ENCODE measurements around the gene PIGU. TPM values are rescaled to one million over a fixed set of nuclear protein-coding genes. Genes with fewer than 3 reads are reported as not detected.
"Not testable (repeated sequence)": the region's sequence is repeated elsewhere in the genome, so short reads cannot be mapped to it uniquely, and the experiment has no call there.

PIGU gene, protein sequence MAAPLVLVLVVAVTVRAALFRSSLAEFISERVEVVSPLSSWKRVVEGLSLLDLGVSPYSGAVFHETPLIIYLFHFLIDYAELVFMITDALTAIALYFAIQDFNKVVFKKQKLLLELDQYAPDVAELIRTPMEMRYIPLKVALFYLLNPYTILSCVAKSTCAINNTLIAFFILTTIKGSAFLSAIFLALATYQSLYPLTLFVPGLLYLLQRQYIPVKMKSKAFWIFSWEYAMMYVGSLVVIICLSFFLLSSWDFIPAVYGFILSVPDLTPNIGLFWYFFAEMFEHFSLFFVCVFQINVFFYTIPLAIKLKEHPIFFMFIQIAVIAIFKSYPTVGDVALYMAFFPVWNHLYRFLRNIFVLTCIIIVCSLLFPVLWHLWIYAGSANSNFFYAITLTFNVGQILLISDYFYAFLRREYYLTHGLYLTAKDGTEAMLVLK
- 12.3 TPM for total RNA-seq

DNA sequence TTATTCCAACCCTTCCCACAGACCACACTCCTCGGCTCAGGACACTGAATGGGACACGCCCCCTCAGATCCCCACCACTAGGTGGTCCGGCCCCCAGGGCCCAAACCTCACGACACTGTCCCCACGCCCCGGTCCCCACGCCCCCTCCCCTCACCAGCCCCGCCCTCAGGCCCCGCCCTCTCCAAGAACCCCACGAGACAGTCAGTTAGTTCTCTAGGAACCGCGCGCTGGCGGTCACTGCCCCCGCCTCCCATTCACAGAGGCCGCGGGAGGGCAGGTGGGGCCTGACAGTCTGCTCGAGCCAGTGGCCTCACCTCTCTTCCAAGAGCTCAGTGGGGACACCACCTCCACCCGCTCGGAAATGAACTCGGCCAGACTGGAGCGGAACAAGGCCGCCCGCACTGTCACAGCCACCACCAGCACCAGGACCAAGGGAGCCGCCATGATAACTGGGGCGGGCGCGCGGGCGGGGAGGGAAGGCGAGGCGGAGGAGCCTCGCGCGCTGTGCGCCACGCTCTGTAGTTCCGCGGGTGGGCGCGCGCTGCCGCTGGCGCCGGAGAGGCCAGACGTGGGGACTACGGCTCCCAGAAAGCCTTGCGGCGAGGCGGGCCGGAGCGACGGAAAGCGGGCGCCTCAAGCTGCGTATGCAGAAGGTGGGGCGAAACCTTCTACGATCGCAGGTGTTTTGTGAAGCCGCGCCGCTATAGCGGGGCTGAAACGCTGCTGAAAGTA lies at the start of gene PIGU:
TSS of gene PIGU (minus strand) at position 451 of the 732 bp plus-strand sequence. CDS start at position 444, 7 bp downstream.
- H3K27me3 ChIP-seq, result no peaks in the 10 kb centered on the region
- H3K27ac ChIP-seq, result peak within 1 kb of the TSS; percentile 79
- DNase-seq (ENCODE audit: extremely low spot score in 2 of 2), result peak in 1 of 2 donors; percentile 90
- H3K4me3 ChIP-seq, result peak within 1 kb of the TSS; percentile 85 to 87
- no peaks in the 10 kb centered on the region for H3K9me3 ChIP-seq
- H3K4me1 ChIP-seq, result peaks cover 21% of the 10 kb centered on the region
- no peaks in the 10 kb centered on the region for H3K36me3 ChIP-seq
- intact Hi-C loops (cut with DNase I), result no loop called here
- TF ChIP-seq POLR2A (IDR thresholded peaks at IDR 0.05) (no peak), POLR2AphosphoS5 (IDR thresholded peaks at IDR 0.05; ENCODE audit: insufficient read depth in 1 of 2, low read depth in 1 of 2) (peak; percentile 80 to 82)
- TF ChIP-seq, protein P1, sequence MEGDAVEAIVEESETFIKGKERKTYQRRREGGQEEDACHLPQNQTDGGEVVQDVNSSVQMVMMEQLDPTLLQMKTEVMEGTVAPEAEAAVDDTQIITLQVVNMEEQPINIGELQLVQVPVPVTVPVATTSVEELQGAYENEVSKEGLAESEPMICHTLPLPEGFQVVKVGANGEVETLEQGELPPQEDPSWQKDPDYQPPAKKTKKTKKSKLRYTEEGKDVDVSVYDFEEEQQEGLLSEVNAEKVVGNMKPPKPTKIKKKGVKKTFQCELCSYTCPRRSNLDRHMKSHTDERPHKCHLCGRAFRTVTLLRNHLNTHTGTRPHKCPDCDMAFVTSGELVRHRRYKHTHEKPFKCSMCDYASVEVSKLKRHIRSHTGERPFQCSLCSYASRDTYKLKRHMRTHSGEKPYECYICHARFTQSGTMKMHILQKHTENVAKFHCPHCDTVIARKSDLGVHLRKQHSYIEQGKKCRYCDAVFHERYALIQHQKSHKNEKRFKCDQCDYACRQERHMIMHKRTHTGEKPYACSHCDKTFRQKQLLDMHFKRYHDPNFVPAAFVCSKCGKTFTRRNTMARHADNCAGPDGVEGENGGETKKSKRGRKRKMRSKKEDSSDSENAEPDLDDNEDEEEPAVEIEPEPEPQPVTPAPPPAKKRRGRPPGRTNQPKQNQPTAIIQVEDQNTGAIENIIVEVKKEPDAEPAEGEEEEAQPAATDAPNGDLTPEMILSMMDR (IDR thresholded peaks at IDR 0.05), result peak in 1 of 3 experiments; percentile 29

DNA sequence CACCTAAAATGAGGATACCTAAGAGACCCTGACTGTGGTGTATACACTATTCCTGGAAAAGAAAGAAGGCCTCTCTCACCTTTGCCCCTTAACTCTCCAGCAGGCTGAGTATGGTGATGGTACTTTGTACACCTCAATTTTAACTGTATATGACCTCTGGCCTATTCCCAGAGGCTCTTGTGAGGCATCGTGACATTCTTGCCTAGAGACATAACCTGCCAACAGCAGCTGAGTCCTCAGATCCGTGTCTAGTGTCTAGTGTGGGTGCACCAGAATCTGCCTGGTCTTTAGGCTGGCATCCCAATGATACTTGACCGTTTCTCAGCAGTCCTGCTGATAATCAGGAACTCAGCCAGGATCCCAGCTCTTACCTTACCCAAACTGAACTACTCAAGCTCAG lies 47.3 kb upstream of the PIGU start:
- Histone ChIP-seq H3K4me3 (no peak overlapping the region), H3K27ac (no peak overlapping the region), H3K9me3 (no peaks in the 10 kb centered on the region), H3K27me3 (no peaks in the 10 kb centered on the region), H3K4me1 (no peaks in the 10 kb centered on the region), H3K36me3 (peaks cover 0 to 34% of the 10 kb centered on the region in 2 donors)
- no peak for TF ChIP-seq POLR2A (IDR thresholded peaks at IDR 0.05)
- TF ChIP-seq POLR2AphosphoS5 (IDR thresholded peaks at IDR 0.05; ENCODE audit: insufficient read depth in 1 of 2, low read depth in 1 of 2), result no peak
- TF ChIP-seq, protein P1 (IDR thresholded peaks at IDR 0.05), result no peak
- intact Hi-C loops (cut with DNase I), result no loop called here
- no peak for DNase-seq (ENCODE audit: extremely low spot score in 2 of 2)

DNA sequence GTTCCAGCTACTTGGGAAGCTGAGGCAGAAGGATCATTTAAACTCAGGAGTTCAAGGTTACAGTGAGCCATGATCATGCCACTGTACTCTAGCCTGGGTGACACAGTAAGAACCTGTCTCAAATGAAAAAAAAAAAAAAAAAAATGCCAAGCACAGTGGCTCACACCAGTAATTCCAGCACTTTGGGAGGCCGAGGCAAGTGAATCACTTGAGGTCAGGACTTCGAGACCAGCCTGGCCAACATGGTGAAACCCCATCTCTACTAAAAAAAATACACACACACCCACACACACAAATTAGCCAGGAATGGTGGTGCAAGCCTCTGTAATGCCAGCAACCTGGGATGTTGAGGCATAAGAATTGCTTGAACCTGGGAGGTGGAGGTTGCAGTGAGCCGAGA lies 45.7 kb upstream of the PIGU start:
- H3K27me3 ChIP-seq; intact Hi-C loops (cut with DNase I); H3K27ac ChIP-seq; H3K4me3 ChIP-seq; H3K4me1 ChIP-seq; H3K9me3 ChIP-seq; DNase-seq (ENCODE audit: extremely low spot score in 2 of 2): not testable (repeated sequence)
- peaks cover 0 to 38% of the 10 kb centered on the region in 2 donors for H3K36me3 ChIP-seq

DNA sequence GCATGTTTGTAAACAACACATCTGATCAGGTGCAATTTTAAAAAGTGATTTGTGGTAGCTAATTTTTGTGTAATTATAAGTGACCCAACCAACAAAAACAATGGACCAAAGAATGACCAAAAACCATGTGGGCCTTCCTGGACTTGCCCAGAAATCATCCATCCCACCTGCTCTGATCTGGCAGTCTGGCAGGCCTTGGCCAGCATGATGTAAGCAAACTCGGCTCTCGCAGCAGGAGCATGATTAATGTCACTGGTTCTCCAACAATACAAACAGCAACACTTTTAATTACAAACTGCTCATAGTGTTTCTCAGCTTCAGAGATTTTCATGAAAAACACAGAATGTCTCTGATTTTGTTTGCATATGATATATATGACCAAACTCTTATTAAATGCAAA lies 43.4 kb upstream of the PIGU start:
- Histone ChIP-seq H3K27me3 (no peaks in the 10 kb centered on the region), H3K9me3 (no peaks in the 10 kb centered on the region), H3K4me1 (no peaks in the 10 kb centered on the region), H3K4me3 (no peak overlapping the region), H3K27ac (no peak overlapping the region), H3K36me3 (peaks cover 2 to 28% of the 10 kb centered on the region in 2 donors)
- DNase-seq (ENCODE audit: extremely low spot score in 2 of 2), result no peak
- TF ChIP-seq POLR2AphosphoS5 (IDR thresholded peaks at IDR 0.05; ENCODE audit: insufficient read depth in 1 of 2, low read depth in 1 of 2) (no peak), POLR2A (IDR thresholded peaks at IDR 0.05) (no peak)
- TF ChIP-seq, protein P1 (IDR thresholded peaks at IDR 0.05), result no peak
- intact Hi-C loops (cut with DNase I), result no loop called here

DNA sequence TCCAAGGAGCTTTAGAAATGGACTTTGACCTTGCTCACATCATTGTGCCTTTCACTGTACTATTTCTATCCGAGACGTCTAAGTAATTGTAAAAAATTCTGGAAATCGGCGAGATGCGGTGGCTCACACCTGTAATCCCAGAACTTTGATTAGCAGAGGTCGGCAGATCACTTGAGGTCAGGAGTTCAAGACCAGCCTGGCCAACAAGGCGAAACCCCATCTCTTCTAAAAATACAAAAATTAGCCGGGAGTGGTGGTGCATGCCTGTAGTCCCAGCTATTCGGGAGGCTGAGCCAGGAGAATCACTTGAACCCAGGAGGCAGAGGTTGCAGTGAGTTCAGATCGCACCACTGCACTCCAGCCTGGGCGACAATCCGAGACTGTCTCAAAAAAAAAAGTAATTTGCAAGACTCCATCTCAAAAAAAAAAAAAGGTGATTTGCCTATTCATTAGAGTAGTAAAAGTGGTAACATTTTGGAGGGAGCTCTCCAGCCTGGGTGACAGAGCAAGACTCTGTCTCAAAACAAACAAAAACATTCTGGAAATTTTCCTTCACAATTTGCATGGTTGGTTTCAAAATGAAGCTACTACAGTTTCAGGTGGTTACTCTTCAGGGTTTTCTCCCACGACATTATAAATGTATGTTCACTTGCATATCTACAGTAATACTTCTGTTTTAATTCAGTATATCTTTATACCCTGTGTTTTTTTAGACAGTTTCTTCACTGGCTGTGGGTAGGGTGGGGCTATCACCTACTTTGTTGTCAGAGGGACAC lies 42.5 kb upstream of the PIGU start:
- H3K4me1 ChIP-seq; H3K9me3 ChIP-seq; DNase-seq (ENCODE audit: extremely low spot score in 2 of 2); H3K27ac ChIP-seq; H3K27me3 ChIP-seq; intact Hi-C loops (cut with DNase I); H3K4me3 ChIP-seq: not testable (repeated sequence)
- peaks cover 4 to 24% of the 10 kb centered on the region in 2 donors for H3K36me3 ChIP-seq
